H1 (cell line): ENCODE results near the gene UBE2G2. TPM values are rescaled to one million over a fixed set of nuclear protein-coding genes. Genes with fewer than 3 reads are reported as not detected.

Experiments used
- CTCF ChIA-PET: fragments of 300-600 bp; sonication (Branson Sonifier 250); formaldehyde crosslinking; loops from one replicate; lab custom pipeline; 2021; ENCODE audit not compliant: partially characterized antibody; lab: Charles Lee
- POLR2A ChIA-PET: fragments of 300-600 bp; sonication (Branson Sonifier 250); formaldehyde crosslinking; loops from one replicate; lab custom pipeline; 2021; ENCODE audit warnings: inconsistent platforms; ENCODE audit not compliant: partially characterized antibody; lab: Charles Lee
- DNase-seq, 2 experiments: peaks; one replicate each; pipeline versions ENCODE4 v3.0.0 to v3.0.0-alpha.2; 2010 to 2022; ENCODE audit warnings: low spot score in 2 of 2, low read depth in 1 of 2, mixed read lengths in 1 of 2
- FAIRE-seq: peaks from 2 replicates; lab custom pipeline; 2011; peaks lifted over from hg19 to GRCh38; lab: Jason Lieb, UNC
- H2AFZ ChIP-seq: 2 replicates; pipeline ENCODE4 v1.8.1; 2012; ENCODE audit warnings: low read length, inconsistent platforms
- H2AK5ac ChIP-seq: 2 replicates; pipeline ENCODE4 v1.6.1; 2013; ENCODE audit warnings: low read depth, low read length
- H2BK120ac ChIP-seq: replicated peaks from 2 replicates; pipeline ENCODE3; 2013; ENCODE audit warnings: low read depth, low read length, inconsistent platforms
- H2BK12ac ChIP-seq: 2 replicates; pipeline ENCODE4 v1.6.1; 2013; ENCODE audit warnings: low read depth, low read length
- H2BK15ac ChIP-seq: 2 replicates; pipeline ENCODE4 v1.6.1; 2013; ENCODE audit warnings: low read length
- H2BK20ac ChIP-seq: 2 replicates; pipeline ENCODE4 v1.6.1; 2013; ENCODE audit warnings: low read length
- H2BK5ac ChIP-seq: 2 replicates; pipeline ENCODE4 v1.6.1; 2013; ENCODE audit warnings: low read depth, low read length
- H3K14ac ChIP-seq: 2 replicates; pipeline ENCODE4 v1.6.1; 2013; ENCODE audit warnings: inconsistent platforms; ENCODE audit not compliant: insufficient read length
- H3K18ac ChIP-seq: 2 replicates; pipeline ENCODE4 v1.6.1; 2013; ENCODE audit warnings: low read length; ENCODE audit errors: extremely low read depth
- H3K23ac ChIP-seq: 2 replicates; pipeline ENCODE4 v1.6.1; 2013; ENCODE audit warnings: inconsistent platforms; ENCODE audit not compliant: insufficient read length
- H3K23me2 ChIP-seq: 2 replicates; pipeline ENCODE4 v1.6.1; 2013; ENCODE audit warnings: low read depth, low read length
- H3K27ac ChIP-seq: 2 replicates; pipeline ENCODE4 v1.6.1; 2011; ENCODE audit warnings: low read depth, low read length, inconsistent platforms
- H3K27me3 ChIP-seq, 4 experiments: replicated peaks in 1 of 4; 1 replicate in 1 of 4; 2 replicates in 3 of 4; pipeline versions ENCODE4 v1.6.1 to v1.8.1; 2011 to 2013; ENCODE audit warnings: low read length in 3 of 4, mild to moderate bottlenecking in 3 of 4, inconsistent platforms in 2 of 4, mixed read lengths in 2 of 4, moderate library complexity in 1 of 4; ENCODE audit not compliant: control insufficient read depth in 3 of 4, insufficient read depth in 3 of 4; ENCODE audit errors: extremely low read depth in 1 of 4
- H3K36me3 ChIP-seq, 4 experiments: 2 replicates each; pipeline versions ENCODE4 v1.6.1 to v1.8.1; 2011 to 2013; ENCODE audit warnings: mild to moderate bottlenecking in 4 of 4, low read length in 3 of 4, moderate library complexity in 2 of 4, control low read depth in 1 of 4, inconsistent platforms in 1 of 4; ENCODE audit not compliant: insufficient read depth in 4 of 4, control insufficient read depth in 2 of 4
- H3K4ac ChIP-seq: replicated peaks from 2 replicates; pipeline ENCODE3; 2013; ENCODE audit warnings: low read length, low read depth, mixed read lengths, inconsistent platforms; ENCODE audit not compliant: insufficient read length
- H3K4me1 ChIP-seq, 4 experiments: replicated peaks in 1 of 4; 1 replicate in 1 of 4; 2 replicates in 3 of 4; pipeline versions ENCODE4 v1.6.1 to v1.8.1; 2011 to 2013; ENCODE audit warnings: low read length in 3 of 4, inconsistent platforms in 2 of 4, mixed read lengths in 1 of 4; ENCODE audit not compliant: insufficient read depth in 4 of 4, control insufficient read depth in 3 of 4
- H3K4me2 ChIP-seq, 2 experiments: 2 replicates each; pipeline versions ENCODE4 v1.6.1 to v1.8.1; 2011 to 2013; ENCODE audit warnings: low read depth in 2 of 2, low read length in 2 of 2, control low read depth in 1 of 2, inconsistent platforms in 1 of 2, mild to moderate bottlenecking in 1 of 2; ENCODE audit not compliant: insufficient read depth in 1 of 2
- H3K4me3 ChIP-seq, 4 experiments: fragments of 200-600, 300-600 bp in 1 of 4; sonication (generic), shearing (Covaris generic), sonication (Bioruptor Twin) in 1 of 4; 2 replicates each; pipeline versions ENCODE4 v1.5.1 to v1.8.1; 2011 to 2016; ENCODE audit warnings: low read length in 4 of 4, low read depth in 3 of 4, control low read depth in 2 of 4, inconsistent platforms in 2 of 4, mild to moderate bottlenecking in 2 of 4, mixed read lengths in 1 of 4, moderate library complexity in 1 of 4; ENCODE audit not compliant: insufficient read depth in 2 of 4; ENCODE audit errors: extremely low read depth in 1 of 4
- H3K56ac ChIP-seq: replicated peaks from 2 replicates; pipeline ENCODE3; 2013; ENCODE audit warnings: low read depth, mild to moderate bottlenecking, mixed read lengths, low read length, inconsistent platforms; ENCODE audit not compliant: insufficient read length
- H3K79me1 ChIP-seq: 2 replicates; pipeline ENCODE4 v1.6.1; 2013; ENCODE audit warnings: low read depth, low read length, control low read depth
- H3K79me2 ChIP-seq, 2 experiments: 2 replicates each; pipeline versions ENCODE4 v1.6.1 to v1.8.1; 2012 to 2013; ENCODE audit warnings: low read length in 2 of 2, mild to moderate bottlenecking in 2 of 2, inconsistent platforms in 1 of 2; ENCODE audit not compliant: insufficient read depth in 2 of 2, control insufficient read depth in 1 of 2
- H3K9ac ChIP-seq, 4 experiments: replicated peaks in 1 of 4; 1 replicate in 1 of 4; 2 replicates in 3 of 4; pipeline versions ENCODE4 v1.6.1 to v1.8.1; 2011 to 2013; ENCODE audit warnings: low read depth in 3 of 4, low read length in 3 of 4, control low read depth in 2 of 4, mild to moderate bottlenecking in 2 of 4, moderate library complexity in 2 of 4, inconsistent platforms in 1 of 4; ENCODE audit errors: extremely low read depth in 1 of 4
- H3K9me3 ChIP-seq, 2 experiments: 2 replicates each; pipeline versions ENCODE4 v1.6.1 to v1.8.1; 2012 to 2013; ENCODE audit warnings: mild to moderate bottlenecking in 2 of 2, moderate library complexity in 2 of 2, control low read depth in 1 of 2, inconsistent platforms in 1 of 2, low read depth in 1 of 2, low read length in 1 of 2, mixed read lengths in 1 of 2; ENCODE audit not compliant: insufficient read depth in 2 of 2
- H4K20me1 ChIP-seq, 2 experiments: replicated peaks in 1 of 2; 2 replicates each; pipeline versions ENCODE3 to v1.8.1; 2011 to 2013; ENCODE audit warnings: inconsistent platforms in 2 of 2, low read length in 2 of 2, mild to moderate bottlenecking in 1 of 2; ENCODE audit not compliant: insufficient read depth in 2 of 2, control insufficient read depth in 1 of 2
- H4K5ac ChIP-seq: 2 replicates; pipeline ENCODE4 v1.6.1; 2013; ENCODE audit warnings: low read length, low read depth, mixed read lengths, inconsistent platforms; ENCODE audit not compliant: insufficient read length
- H4K8ac ChIP-seq: 2 replicates; pipeline ENCODE4 v1.8.0; 2013; ENCODE audit warnings: mild to moderate bottlenecking, moderate library complexity, low read length, inconsistent platforms; ENCODE audit not compliant: insufficient read depth; ENCODE audit errors: extremely low read depth
- H4K91ac ChIP-seq: replicated peaks from 2 replicates; pipeline ENCODE3; 2013; ENCODE audit warnings: low read length, mixed read lengths, inconsistent platforms; ENCODE audit not compliant: insufficient read length
- ASH2L ChIP-seq: fragments of 200-600, 300-600 bp; sonication (generic); IDR thresholded peaks from one replicate; pipeline ENCODE4 v1.7.1; 2017; ENCODE audit warnings: low read length
- BCL11A ChIP-seq, 2 experiments: IDR thresholded peaks; one replicate each; pipeline ENCODE4 v1.6.1; 2011; ENCODE audit warnings: low read depth in 2 of 2, low read length in 2 of 2, mild to moderate bottlenecking in 2 of 2
- EZH2 ChIP-seq: fragments of 200-600 bp; sonication (generic); IDR thresholded peaks from 2 replicates; pipeline ENCODE4 v1.7.1; 2012; ENCODE audit warnings: low read depth, mild to moderate bottlenecking, moderate library complexity, low read length, inconsistent platforms; ENCODE audit not compliant: severe bottlenecking
- GABPA ChIP-seq: IDR thresholded peaks from 2 replicates; pipeline ENCODE4 v1.6.1; 2011; ENCODE audit warnings: mild to moderate bottlenecking, low read length, moderate library complexity, borderline replicate concordance; ENCODE audit not compliant: insufficient read depth
- KDM4A ChIP-seq: IDR thresholded peaks from one replicate; pipeline ENCODE4 v1.7.1; 2012; ENCODE audit warnings: low read depth, mild to moderate bottlenecking, moderate library complexity, low read length, inconsistent platforms; ENCODE audit not compliant: severe bottlenecking
- NRF1 ChIP-seq: IDR thresholded peaks from 2 replicates; pipeline ENCODE4 v1.6.1; 2011; ENCODE audit warnings: mild to moderate bottlenecking, low read depth, low read length, improper control_type of control experiment
- PHF8 ChIP-seq: fragments of 200-600 bp; sonication (generic); conservative IDR thresholded peaks from 2 replicates; pipeline ENCODE4 v1.7.1; 2012; ENCODE audit warnings: low read depth, mild to moderate bottlenecking, inconsistent platforms, low read length, moderate library complexity
- POLR2AphosphoS5 ChIP-seq: IDR thresholded peaks from 2 replicates; pipeline ENCODE4 v1.6.1; 2011; ENCODE audit warnings: low read depth, low read length
- POU5F1 ChIP-seq: IDR thresholded peaks from 2 replicates; pipeline ENCODE4 v1.6.1; 2011; ENCODE audit warnings: low read depth, mild to moderate bottlenecking, low read length, moderate library complexity
- RBBP5 ChIP-seq: IDR thresholded peaks from 2 replicates; pipeline ENCODE4 v1.7.1; 2012; ENCODE audit warnings: low read depth, mild to moderate bottlenecking, inconsistent platforms, low read length, moderate library complexity, borderline replicate concordance
- RFX5 ChIP-seq: IDR thresholded peaks from 2 replicates; pipeline ENCODE4 v1.6.1; 2011; ENCODE audit warnings: low read depth, low read length, improper control_type of control experiment, borderline replicate concordance
- SIN3A ChIP-seq, 2 experiments: IDR thresholded peaks in 1 of 2; conservative IDR thresholded peaks in 1 of 2; 2 replicates each; pipeline ENCODE4 v1.6.1; 2011 to 2012; ENCODE audit warnings: low read length in 2 of 2, improper control_type of control experiment in 1 of 2, low read depth in 1 of 2, mild to moderate bottlenecking in 1 of 2
- SP4 ChIP-seq: IDR thresholded peaks from 2 replicates; pipeline ENCODE4 v1.6.1; 2012; ENCODE audit warnings: low read length, inconsistent platforms
- TAF1 ChIP-seq: IDR thresholded peaks from 2 replicates; pipeline ENCODE4 v1.6.1; 2011; ENCODE audit warnings: mild to moderate bottlenecking, low read depth, low read length
- TEAD4 ChIP-seq: IDR thresholded peaks from 2 replicates; pipeline ENCODE4 v1.6.1; 2012; ENCODE audit warnings: low read depth, low read length, inconsistent platforms, mixed read lengths
- WGBS, 2 experiments: shearing (Covaris generic) in 1 of 2; methylation state at CpG; one replicate each; pipeline versions ENCODE4 v1.1.6 to v1.1.7; 2013 to 2015; ENCODE audit warnings: low lambda C conversion rate in 2 of 2, mixed read lengths in 2 of 2, inconsistent platforms in 1 of 2, low coverage in 1 of 2, missing lambda C conversion rate in 1 of 2; ENCODE audit not compliant: insufficient replicate concordance in 2 of 2, insufficient coverage in 1 of 2, insufficient read length in 1 of 2; ENCODE audit errors: extremely low coverage in 1 of 2, missing lambda C conversion rate in 1 of 2; 5-methylcytosine and 5-hydroxymethylcytosine counted together
- polyA plus RNA-seq, 7 experiments: library from polyadenylated mRNA; depleted of rRNA in 3 of 7; stranded (reverse) in 5 of 7; unstranded in 2 of 7; fragments of >200 nt in 5 of 7; fragments of 200-250 nt in 2 of 7; gene quantifications; 1 replicate in 5 of 7; 2 replicates in 1 of 7; 4 replicates in 1 of 7; pipeline versions ENCODE4 v1.2.1 to v1.2.3, GENCODE V29; 2011 to 2013; ENCODE audit warnings: missing spikeins in 2 of 7, mixed read lengths in 2 of 7
- total RNA-seq: library from RNA; stranded (reverse); fragmentation: NEBNext Ultra II Directional; extraction: Animal tissue kit (Norgen Biotek cat#: 25700); gene quantifications from 2 replicates; pipeline ENCODE4 v1.2.1, GENCODE V29; 2021

The UBE2G2 gene
- total and polyA plus RNA-seq, 2 of the 8 experiments (the other 6 are each of a cell fraction or from before 2014, with no cell fraction given): 96.3 to 101 TPM

- Histone ChIP-seq H3K23ac (no peak overlapping the region), H2BK120ac (no peak overlapping the region), H2AK5ac (no peak overlapping the region), H3K4me3 (no peak overlapping the region), H3K36me3 (no peaks in the 10 kb centered on the region; a peak in 1 of 8 replicates), H4K20me1 (no peaks in the 10 kb centered on the region), H3K4me1 (peaks cover 0 to 8% (median 2%) of the 10 kb centered on the region in 4 experiments; a peak in 5 of 7 replicates), H3K79me1 (no peaks in the 10 kb centered on the region), H4K8ac (no peak overlapping the region), H3K4me2 (no peak overlapping the region), H3K79me2 (no peaks in the 10 kb centered on the region), H2AFZ (no peak overlapping the region), H3K9me3 (no peaks in the 10 kb centered on the region), H3K23me2 (peaks cover 3% of the 10 kb centered on the region), H3K9ac (no peak overlapping the region), H4K5ac (no peak overlapping the region), H3K14ac (no peak overlapping the region), H2BK5ac (no peak overlapping the region), H3K18ac (no peak overlapping the region), H3K4ac (no peak overlapping the region), H4K91ac (no peak overlapping the region), H3K56ac (no peak overlapping the region), H3K27ac (no peak overlapping the region), H3K27me3 (no peaks in the 10 kb centered on the region), H2BK20ac (no peak overlapping the region), H2BK15ac (no peak overlapping the region), H2BK12ac (0 out of 2 replicates have a peak overlapping the region, but pooled peaks have one; percentile 4)
- DNase-seq: no peak
- CTCF ChIA-PET: interaction anchor here (0.9 to 1.0 kb wide), 3 partner anchors 12 to 47 kb away, joined by 3 read pairs; no protein-coding TSS in a partner anchor
- WGBS, 2 experiments: 89% methylated on average over 11 of the region's 11 CpGs; no CpG with 5 or more reads in 1 of the 2 experiments
- POLR2A ChIA-PET: interaction anchor here (0.5 kb wide), 1 partner anchor 256 kb away, joined by 3 read pairs; no protein-coding TSS in a partner anchor
- FAIRE-seq: no peak
- no peak for TF ChIP-seq SP4
- TF ChIP-seq TAF1: no peak
- TF ChIP-seq NRF1: no peak
- TF ChIP-seq PHF8: no peak
- no peak for TF ChIP-seq POU5F1
- no peak for TF ChIP-seq POLR2AphosphoS5
- TF ChIP-seq KDM4A: no peak
- no peak for TF ChIP-seq RFX5
- no peak for TF ChIP-seq RBBP5
- no peak for TF ChIP-seq GABPA
- no peak for TF ChIP-seq TEAD4
- TF ChIP-seq EZH2: no peak
- TF ChIP-seq SIN3A (conservative IDR thresholded peaks at IDR 0.05 in 1 of 2, IDR thresholded peaks at IDR 0.05 in 1 of 2; ENCODE audit: low read depth in 1 of 2, low read length in 2 of 2): no peak
- no peak for TF ChIP-seq ASH2L
- no peak for TF ChIP-seq BCL11A (IDR thresholded peaks at IDR 0.05; ENCODE audit: low read depth in 2 of 2, low read length in 2 of 2)
These were observed 39.2 kb upstream of the UBE2G2 start for GRCh38 chr21:44840771-44841170.
